ENCODE data around the gene DNMT1. TPM values are rescaled to one million over a fixed set of nuclear protein-coding genes. Genes with fewer than 3 reads are reported as not detected.
A peak's percentile ranks its signal among the peaks of the same experiment; 100 is the strongest.

The DNMT1 gene
- total RNA-seq, 1 experiment from 2014 or later = 383 TPM

DNA sequence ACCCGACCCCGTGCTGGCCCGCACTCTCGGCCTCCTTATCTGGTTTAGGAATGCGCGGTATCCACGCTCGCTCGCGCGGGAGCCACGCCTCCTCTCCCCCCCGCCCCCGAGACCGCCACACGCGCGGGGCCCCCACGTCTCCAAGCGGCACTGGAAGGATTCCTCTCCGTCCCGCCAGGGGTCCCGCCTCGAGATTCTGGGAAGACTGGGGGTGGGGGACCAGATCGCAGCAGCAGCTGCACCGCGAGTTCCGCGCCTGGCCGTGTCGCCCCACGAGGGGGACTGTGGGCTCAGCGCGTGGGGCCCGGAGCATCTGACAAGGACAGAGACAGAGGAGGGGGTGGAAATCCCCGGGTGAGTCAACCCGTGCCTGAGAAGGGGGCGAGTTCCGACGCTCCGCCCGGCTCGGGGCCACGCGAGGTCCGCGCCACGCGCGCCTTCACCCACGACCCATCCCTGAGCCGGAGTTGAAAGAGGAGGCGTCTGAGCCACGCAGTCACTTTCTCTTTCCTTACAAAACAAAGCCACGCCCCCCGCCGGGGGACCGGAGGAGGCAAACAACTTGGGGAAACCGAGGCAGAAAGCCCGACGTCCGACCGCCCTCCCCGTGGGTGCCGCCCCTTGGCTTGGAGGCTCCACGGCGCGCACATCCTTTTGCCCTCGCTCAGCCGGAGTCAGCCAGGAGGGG, 35.6 kb upstream of the DNMT1 start:
- TF ChIP-seq, protein P1, sequence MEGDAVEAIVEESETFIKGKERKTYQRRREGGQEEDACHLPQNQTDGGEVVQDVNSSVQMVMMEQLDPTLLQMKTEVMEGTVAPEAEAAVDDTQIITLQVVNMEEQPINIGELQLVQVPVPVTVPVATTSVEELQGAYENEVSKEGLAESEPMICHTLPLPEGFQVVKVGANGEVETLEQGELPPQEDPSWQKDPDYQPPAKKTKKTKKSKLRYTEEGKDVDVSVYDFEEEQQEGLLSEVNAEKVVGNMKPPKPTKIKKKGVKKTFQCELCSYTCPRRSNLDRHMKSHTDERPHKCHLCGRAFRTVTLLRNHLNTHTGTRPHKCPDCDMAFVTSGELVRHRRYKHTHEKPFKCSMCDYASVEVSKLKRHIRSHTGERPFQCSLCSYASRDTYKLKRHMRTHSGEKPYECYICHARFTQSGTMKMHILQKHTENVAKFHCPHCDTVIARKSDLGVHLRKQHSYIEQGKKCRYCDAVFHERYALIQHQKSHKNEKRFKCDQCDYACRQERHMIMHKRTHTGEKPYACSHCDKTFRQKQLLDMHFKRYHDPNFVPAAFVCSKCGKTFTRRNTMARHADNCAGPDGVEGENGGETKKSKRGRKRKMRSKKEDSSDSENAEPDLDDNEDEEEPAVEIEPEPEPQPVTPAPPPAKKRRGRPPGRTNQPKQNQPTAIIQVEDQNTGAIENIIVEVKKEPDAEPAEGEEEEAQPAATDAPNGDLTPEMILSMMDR (conservative IDR thresholded peaks at IDR 0.05; ENCODE audit: low read depth, low read length) = 0 out of 2 replicates have a peak, but pooled peaks have one; percentile 10
- no peak for TF ChIP-seq EZH2 (IDR thresholded peaks at IDR 0.05; ENCODE audit: borderline replicate concordance, low read depth, low read length, poor library complexity, severe bottlenecking)
- Histone ChIP-seq H3K9me3 (ENCODE audit: low read depth, low read length, poor library complexity, severe bottlenecking) (no peaks in the 10 kb centered on the region), H3K27me3 (replicated peaks; ENCODE audit: insufficient read depth, low read depth, low read length, poor library complexity) (no peaks in the 10 kb centered on the region), H3K4me3 (ENCODE audit: low read depth, low read length, poor library complexity, severe bottlenecking) (peak overlapping the region; percentile 94), H3K4me1 (ENCODE audit: insufficient read depth, low read length, poor library complexity, severe bottlenecking) (no peaks in the 10 kb centered on the region), H3K27ac (ENCODE audit: low read depth, low read length, poor library complexity, severe bottlenecking) (peak overlapping the region; percentile 93), H3K36me3 (ENCODE audit: insufficient read depth, low read length, poor library complexity, severe bottlenecking) (no peaks in the 10 kb centered on the region)
- ChIA-PET POLR2A (ENCODE audit: low non-redundant PET) (no interaction called here), CTCF (interaction anchor here (0.6 kb wide), 1 partner anchor 19 kb away, joined by 8 read pairs; no protein-coding TSS in a partner anchor)
- peak; percentile 43 for DNase-seq (ENCODE audit: low spot score)
- intact Hi-C loops (cut with micrococcal nuclease; ENCODE audit: unreplicated experiment) = no loop called here
- no TSS peak for BruUV-seq (replicated peaks)

DNA sequence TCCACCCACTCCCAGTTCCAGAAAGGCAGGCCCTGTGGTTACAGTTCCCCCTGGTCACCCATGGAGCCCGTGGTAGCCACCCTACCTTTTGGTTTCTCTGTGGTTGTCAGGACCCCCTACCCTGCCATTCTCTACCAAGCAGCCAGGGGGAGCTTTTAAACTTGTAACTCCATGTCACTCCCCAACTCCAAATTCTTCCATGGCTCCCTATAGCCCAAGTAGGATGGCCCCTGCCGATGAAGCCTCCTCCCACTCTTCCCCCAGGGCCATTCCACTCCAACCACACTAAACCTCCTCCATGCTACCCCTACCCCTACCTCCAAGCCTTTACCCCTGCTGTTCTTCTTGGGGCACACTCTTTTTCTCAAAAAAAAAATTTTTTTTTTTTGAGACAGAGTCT, 34.2 kb upstream of the DNMT1 start:
- intact Hi-C loops (cut with micrococcal nuclease; ENCODE audit: unreplicated experiment) = no loop called here
- CTCF ChIA-PET = interaction anchor here (0.7 to 1.1 kb wide), 3 partner anchors 8 to 123 kb away, joined by 3 to 4 read pairs (median 3); partner anchors contain the start of gene PPAN
- H3K9me3 ChIP-seq (ENCODE audit: low read depth, low read length, poor library complexity, severe bottlenecking) = no peaks in the 10 kb centered on the region
- POLR2A ChIA-PET (ENCODE audit: low non-redundant PET) = no interaction called here
- BruUV-seq (replicated peaks) = no TSS peak
- no peaks in the 10 kb centered on the region for H3K4me1 ChIP-seq (ENCODE audit: insufficient read depth, low read length, poor library complexity, severe bottlenecking)
- peak; percentile 61 for DNase-seq (ENCODE audit: low spot score)
- TF ChIP-seq, protein P1 (conservative IDR thresholded peaks at IDR 0.05; ENCODE audit: low read depth, low read length) = peak; percentile 50
- no peak for TF ChIP-seq EZH2 (IDR thresholded peaks at IDR 0.05; ENCODE audit: borderline replicate concordance, low read depth, low read length, poor library complexity, severe bottlenecking)
- H3K36me3 ChIP-seq (ENCODE audit: insufficient read depth, low read length, poor library complexity, severe bottlenecking) = no peaks in the 10 kb centered on the region
- H3K27ac ChIP-seq (ENCODE audit: low read depth, low read length, poor library complexity, severe bottlenecking) = no peak overlapping the region
- H3K4me3 ChIP-seq (ENCODE audit: low read depth, low read length, poor library complexity, severe bottlenecking) = no peak overlapping the region
- no peaks in the 10 kb centered on the region for H3K27me3 ChIP-seq (replicated peaks; ENCODE audit: insufficient read depth, low read depth, low read length, poor library complexity)

GRCh38 chr19:10228393-10228792, 33.6 kb upstream of the DNMT1 start:
- no peak overlapping the region for H3K27ac ChIP-seq (ENCODE audit: low read depth, low read length, poor library complexity, severe bottlenecking)
- H3K36me3 ChIP-seq (ENCODE audit: insufficient read depth, low read length, poor library complexity, severe bottlenecking) = no peaks in the 10 kb centered on the region
- BruUV-seq (replicated peaks) = no TSS peak
- intact Hi-C loops (cut with micrococcal nuclease; ENCODE audit: unreplicated experiment) = no loop called here
- H3K9me3 ChIP-seq (ENCODE audit: low read depth, low read length, poor library complexity, severe bottlenecking) = no peaks in the 10 kb centered on the region
- POLR2A ChIA-PET (ENCODE audit: low non-redundant PET) = no interaction called here
- no peak for DNase-seq (ENCODE audit: low spot score)
- TF ChIP-seq, protein P1 (conservative IDR thresholded peaks at IDR 0.05; ENCODE audit: low read depth, low read length) = no peak
- no peak for TF ChIP-seq EZH2 (IDR thresholded peaks at IDR 0.05; ENCODE audit: borderline replicate concordance, low read depth, low read length, poor library complexity, severe bottlenecking)
- no peaks in the 10 kb centered on the region for H3K4me1 ChIP-seq (ENCODE audit: insufficient read depth, low read length, poor library complexity, severe bottlenecking)
- H3K27me3 ChIP-seq (replicated peaks; ENCODE audit: insufficient read depth, low read depth, low read length, poor library complexity) = no peaks in the 10 kb centered on the region
- H3K4me3 ChIP-seq (ENCODE audit: low read depth, low read length, poor library complexity, severe bottlenecking) = no peak overlapping the region
- CTCF ChIA-PET = interaction anchor here (0.7 to 1.1 kb wide), 3 partner anchors 8 to 122 kb away, joined by 3 to 4 read pairs (median 3); partner anchors contain the start of gene PPAN

Data from A673 (cell line).